Heart left ventricle (tissue), 16 donors: ENCODE data around the gene LRRC52. TPM values are rescaled to one million over a fixed set of nuclear protein-coding genes. Genes with fewer than 3 reads are reported as not detected.
A peak's percentile ranks its signal among the peaks of the same experiment; 100 is the strongest.

Experiments
- ATAC-seq, 4 donors: fragments of 200-7000 bp; cut with Tn5 transposase; one replicate each; pipeline ENCODE4 v1.9.1; 2020 to 2022; ENCODE audit warnings: moderate library complexity in 4 of 4, mild to moderate bottlenecking in 3 of 4, moderate number of reproducible peaks in 1 of 4
- DNase-seq, 5 donors: peaks; one replicate each; pipeline ENCODE4 v3.0.0-alpha.2; 2020
- H3K27ac ChIP-seq, 12 donors: fragments of 200-600 bp; sonication (generic) in 4 of 12; one replicate each; pipeline versions ENCODE4 v1.5.0 to v1.8.0; 2016 to 2022; ENCODE audit warnings: mild to moderate bottlenecking in 2 of 12
- H3K27me3 ChIP-seq, 9 donors: fragments of 200-600 bp; sonication (generic) in 2 of 9; one replicate each; pipeline versions ENCODE4 v1.5.1 to v1.8.0; 2016 to 2022; ENCODE audit warnings: mild to moderate bottlenecking in 3 of 9
- H3K36me3 ChIP-seq, 9 donors: fragments of 200-600 bp; sonication (generic) in 2 of 9; one replicate each; pipeline versions ENCODE4 v1.5.0 to v1.8.0; 2018 to 2022; ENCODE audit warnings: mild to moderate bottlenecking in 2 of 9
- H3K4me1 ChIP-seq, 12 donors: fragments of 200-600 bp; sonication (generic) in 4 of 12; one replicate each; pipeline versions ENCODE4 v1.5.0 to v1.8.0; 2016 to 2022; ENCODE audit warnings: mild to moderate bottlenecking in 3 of 12
- H3K4me3 ChIP-seq, 12 donors: fragments of 200-600 bp; sonication (generic) in 4 of 12; one replicate each; pipeline versions ENCODE4 v1.5.0 to v1.8.0; 2017 to 2022; ENCODE audit warnings: mild to moderate bottlenecking in 9 of 12, moderate library complexity in 4 of 12
- H3K9me3 ChIP-seq, 12 donors: fragments of 200-600 bp; sonication (generic) in 4 of 12; one replicate each; pipeline versions ENCODE4 v1.5.0 to v1.8.0; 2016 to 2022; ENCODE audit warnings: mild to moderate bottlenecking in 1 of 12
- CTCF ChIP-seq, 12 donors: fragments of 200-600 bp; sonication (generic) in 4 of 12; IDR thresholded peaks; one replicate each; pipeline versions ENCODE4 v1.5.0 to v1.8.0; 2018 to 2022; ENCODE audit warnings: antibody characterized with exemption in 12 of 12, mild to moderate bottlenecking in 5 of 12
- POLR2A ChIP-seq, 2 donors: fragments of 450-650 bp; IDR thresholded peaks; one replicate each; pipeline ENCODE4 v1.6.1; 2017; ENCODE audit warnings: antibody characterized with exemption in 2 of 2, mild to moderate bottlenecking in 2 of 2, moderate library complexity in 2 of 2
- WGBS, 4 donors: extraction: QIAGEN DNeasy Blood & Tissue Kit in 2 of 4; methylation state at CpG; one replicate each; pipeline versions ENCODE4 v1.1.5 to v1.1.7; 2013 to 2018; 5-methylcytosine and 5-hydroxymethylcytosine counted together
- intact Hi-C, 10 donors: fragments of 100-400 bp; cut with DNase I; formaldehyde crosslinking; loops; one replicate each; pipeline versions ENCODE4 v1.11.1 to v1.14.2; 2022
- polyA plus RNA-seq, 2 donors: library from polyadenylated mRNA; stranded (reverse); fragments of 200-250 nt; gene quantifications; one replicate each; pipeline ENCODE4 v1.2.3, GENCODE V29; 2013
- total RNA-seq, 9 donors: library from RNA; depleted of rRNA in 2 of 9; stranded (reverse); fragments of >200 nt in 2 of 9; fragmentation: NEBNext Ultra II Directional in 3 of 9; extraction: Animal tissue kit (Norgen Biotek cat#: 25700) in 3 of 9; gene quantifications; one replicate each; pipeline versions ENCODE4 v1.1.0 to v1.2.4, GENCODE V29; 2016 to 2023
- donor health status: ischemic (EF 13 %, LVEDD 7.1; RV severe dilation, severe dysfunction).
- donor health status: healthy with polysubstance abuse.
- donor health status: DM: no; HTN: yes; CAD: no.
- donor health status: DM: no; HTN: no; CAD: no.
- donor health status: ischemic (EF 25% LVEDD 6.9; RV normal size, moderate dysfunction).
- donor health status: ischemic (EF 25% LVEDD 5.7; RV mildly dilated, moderate dysfunction).
- donor health status: healthy.
- donor health status: DM: yes; HTN: yes; CAD: no.
- donor health status: ischemic (EF 35%, LVEDD 5.7; RV mildly dilated, moderate dysfunction).
- donor health status: nonischemic (EF 11% LVEDD 7.7; RV severe dilation, severe dysfunction).
- donor health status: DM: yes; HTN: yes; CAD: no.
- donor health status: PGD.
- donor health status: ischemic (EF 29% LVEDD 5.4; RV normal size, mild dysfunction).
- donor health status: nonischemic (EF 23%, LVEDD 6.1; RV moderate dilation, normal function).

The LRRC52 gene
- total and polyA plus RNA-seq, 11 donors = 0.12 to 1.0 (median 0.27) TPM; not detected in 4

GRCh38 chr1:165537356-165538109 is 6.3 kb upstream of the LRRC52 start:
- 60 to 65% (median 63%) methylated on average over 14 of the region's 14 CpGs for WGBS, 4 donors
- TF ChIP-seq CTCF (IDR thresholded peaks at IDR 0.05) = no peak
- no peak for TF ChIP-seq POLR2A (IDR thresholded peaks at IDR 0.05)

GRCh38 chr1:165539306-165539705 is 4.5 kb upstream of the LRRC52 start:
- H3K4me3 ChIP-seq = no peak overlapping the region
- no peaks in the 10 kb centered on the region for H3K9me3 ChIP-seq
- ATAC-seq (peak in 2 of 4 donors; percentile 37 to 48), DNase-seq (no peak)
- peak overlapping the region in 10 of 12 donors; percentile 35 to 87 (median 70) for H3K27ac ChIP-seq
- H3K4me1 ChIP-seq = peaks cover 0 to 38% (median 21%) of the 10 kb centered on the region in 12 donors
- WGBS, 4 donors = 54 to 69% (median 67%) methylated on average over 4 of the region's 4 CpGs
- TF ChIP-seq CTCF (IDR thresholded peaks at IDR 0.05) (no peak), POLR2A (IDR thresholded peaks at IDR 0.05) (no peak)
- no peaks in the 10 kb centered on the region for H3K36me3 ChIP-seq
- H3K27me3 ChIP-seq = peaks cover 0 to under 1% (median 0%) of the 10 kb centered on the region in 9 donors
- intact Hi-C loops = loop anchor here in 1 of 10 donors (5.0 kb wide), 1 partner anchor 87 kb away; no protein-coding TSS in a partner anchor

More at GRCh38 chr1:165537356-165538109, 6.3 kb upstream of the LRRC52 start:
- Histone ChIP-seq H3K36me3 (no peaks in the 10 kb centered on the region), H3K27me3 (no peaks in the 10 kb centered on the region), H3K4me1 (peaks cover 0 to 31% (median 13%) of the 10 kb centered on the region in 12 donors), H3K9me3 (no peaks in the 10 kb centered on the region), H3K4me3 (no peak overlapping the region), H3K27ac (peak overlapping the region in 1 of 12 donors; percentile 5)
- intact Hi-C loops = loop anchor here in 1 of 10 donors (5.0 kb wide), 1 partner anchor 85 kb away; no protein-coding TSS in a partner anchor
- ATAC-seq (peak in 3 of 4 donors; percentile 2 to 75 (median 55)), DNase-seq (no peak)

- Histone ChIP-seq H3K9me3 (no peaks in the 10 kb centered on the region), H3K36me3 (no peaks in the 10 kb centered on the region), H3K27me3 (peaks cover 0 to 5% (median 0%) of the 10 kb centered on the region in 9 donors), H3K4me3 (no peak overlapping the region), H3K27ac (peak overlapping the region in 10 of 12 donors; percentile 35 to 87 (median 70)), H3K4me1 (peaks cover 0 to 42% (median 22%) of the 10 kb centered on the region in 12 donors)
- peak; percentile 44 to 73 (median 56) for ATAC-seq
- 17 to 25% (median 21%) methylated on average over 3 of the region's 3 CpGs for WGBS, 4 donors
- TF ChIP-seq CTCF (IDR thresholded peaks at IDR 0.05) (no peak), POLR2A (IDR thresholded peaks at IDR 0.05) (no peak)
- DNase-seq = peak in 2 of 5 donors; percentile 28 to 31
- intact Hi-C loops = loop anchor here in 5 of 10 donors (5.0 to 10.0 kb wide), 5 partner anchors 53 to 133 kb away; no protein-coding TSS in a partner anchor
Observed at GRCh38 chr1:165539908-165540307, 3.9 kb upstream of the LRRC52 start.

GRCh38 chr1:165542015-165542631 is 1.7 kb upstream of the LRRC52 start:
- Histone ChIP-seq H3K4me1 (peaks cover 0 to 42% (median 22%) of the 10 kb centered on the region in 12 donors), H3K9me3 (no peaks in the 10 kb centered on the region), H3K27ac (peak overlapping the region in 1 of 12 donors; percentile 24), H3K4me3 (no peak overlapping the region), H3K27me3 (peaks cover 0 to 5% (median 0%) of the 10 kb centered on the region in 9 donors), H3K36me3 (no peaks in the 10 kb centered on the region)
- no peak for DNase-seq
- intact Hi-C loops = loop anchor here in 5 of 10 donors (5.0 to 10.0 kb wide), 4 partner anchors 55 to 135 kb away; no protein-coding TSS in a partner anchor
- no peak for ATAC-seq
- WGBS, 4 donors = 91 to 93% (median 92%) methylated on average over 6 of the region's 6 CpGs
- TF ChIP-seq POLR2A (IDR thresholded peaks at IDR 0.05) = no peak
- TF ChIP-seq CTCF (IDR thresholded peaks at IDR 0.05) = no peak
